Activated gamma-delta T cell (primary cell): ENCODE data around the gene RRP15.
A peak's percentile ranks its signal among the peaks of the same experiment; 100 is the strongest.

ENCODE experiments used
- DNase-seq: peaks from one replicate; lab custom pipeline; 2025; lab: John Stamatoyannopoulos, UW
- total RNA-seq, 2 donors: gene quantifications; one replicate each; lab custom pipeline; 2026; lab: John Stamatoyannopoulos, UW

RRP15 gene
- 21.5 to 31.9 reads per million in 2 donors for total RNA-seq

- DNase-seq, result peak; percentile 44
Measured at GRCh38 chr1:218284917-218285635, at the start of gene RRP15. Gene RRP15 (plus strand): TSS chr1:218285293. CDS start chr1:218285317, 24 bp downstream.

GRCh38 chr1:218242171-218242570 is 42.9 kb upstream of the RRP15 start:
- DNase-seq, result no peak

GRCh38 chr1:218247339-218247738 is 37.8 kb upstream of the RRP15 start:
- DNase-seq, result no peak

- DNase-seq, result no peak
Measured at GRCh38 chr1:218249338-218250140, 35.6 kb upstream of the RRP15 start.

GRCh38 chr1:218250492-218250891 is 34.6 kb upstream of the RRP15 start:
- DNase-seq, result no peak

GRCh38 chr1:218254296-218254946 is 30.7 kb upstream of the RRP15 start:
- no peak for DNase-seq

GRCh38 chr1:218255090-218255489 is 30.0 kb upstream of the RRP15 start:
- no peak for DNase-seq

- DNase-seq, result no peak
Measured at GRCh38 chr1:218257371-218257770, 27.7 kb upstream of the RRP15 start.

- DNase-seq, result no peak
Measured at GRCh38 chr1:218257971-218258370, 27.1 kb upstream of the RRP15 start.

- DNase-seq, result no peak
Measured at GRCh38 chr1:218259339-218259738, 25.8 kb upstream of the RRP15 start.

- DNase-seq, result no peak
Measured at GRCh38 chr1:218259800-218260199, 25.3 kb upstream of the RRP15 start.

GRCh38 chr1:218262259-218262658 is 22.8 kb upstream of the RRP15 start:
- DNase-seq, result no peak

GRCh38 chr1:218266356-218266755 is 18.7 kb upstream of the RRP15 start:
- DNase-seq, result no peak

GRCh38 chr1:218272366-218272765 is 12.7 kb upstream of the RRP15 start:
- no peak for DNase-seq

- no peak for DNase-seq
Measured at GRCh38 chr1:218273762-218274479, 11.2 kb upstream of the RRP15 start.

- no peak for DNase-seq
Measured at GRCh38 chr1:218274511-218274910, 10.6 kb upstream of the RRP15 start.

GRCh38 chr1:218275823-218276222 is 9.3 kb upstream of the RRP15 start:
- no peak for DNase-seq

- DNase-seq, result no peak
Measured at GRCh38 chr1:218281285-218281684, 3.8 kb upstream of the RRP15 start.

GRCh38 chr1:218284377-218284916 is 646 bp upstream of the RRP15 start:
- no peak for DNase-seq

- no peak for DNase-seq
Measured at GRCh38 chr1:218292515-218292914, 7.4 kb downstream of the RRP15 start.

GRCh38 chr1:218294546-218294945 is 9.5 kb downstream of the RRP15 start:
- no peak for DNase-seq

- DNase-seq, result no peak
Measured at GRCh38 chr1:218296162-218296561, 11.1 kb downstream of the RRP15 start.
